K562 (cell line): ENCODE data around the gene SCRG1. TPM values are rescaled to one million over a fixed set of nuclear protein-coding genes. Genes with fewer than 3 reads are reported as not detected.

ENCODE experiments used
- ATAC-seq: fragments of 200-7000 bp; cut with Tn5 transposase; 3 replicates; pipeline ENCODE4 v1.9.1; 2020; ENCODE audit warnings: moderate library complexity
- BruUV-seq: library from RNA; stranded (reverse); fragments of 400-500 nt; replicated peaks from 2 replicates; lab custom pipeline; 2021; lab: Mats Ljungman, UMichigan
- CTCF ChIA-PET: fragments of 300-600 bp; formaldehyde crosslinking; extraction: SDS; loops from one replicate; lab custom pipeline; 2021; ENCODE audit warnings: low intra/inter-chr PET ratio; lab: Yijun Ruan, JAX
- POLR2A ChIA-PET: fragments of 300-600, 350-650 bp; sonication (Branson Sonifier 250); formaldehyde crosslinking; extraction: SDS; loops from one replicate; lab custom pipeline; 2021; ENCODE audit warnings: antibody characterized with exemption, inconsistent platforms; lab: Yijun Ruan, JAX
- DNase-seq, 4 experiments: peaks; one replicate each; pipeline versions ENCODE4 v3.0.0 to v3.0.0-alpha.2; 2011 to 2018; ENCODE audit warnings: low spot score in 3 of 4, mixed read lengths in 3 of 4; ENCODE audit errors: extremely low read depth in 1 of 4
- FAIRE-seq: peaks from 2 replicates; lab custom pipeline; 2011; peaks lifted over from hg19 to GRCh38; lab: Jason Lieb, UNC
- H2AFZ ChIP-seq: 2 replicates; pipeline ENCODE4 v1.6.0; 2011; ENCODE audit warnings: low read depth, low read length, control low read depth, inconsistent platforms
- H3K27ac ChIP-seq: fragments of 200-600 bp; 3 replicates; pipeline ENCODE4 v1.8.0; 2011; ENCODE audit warnings: low read depth, mild to moderate bottlenecking, control low read depth, inconsistent platforms, low read length, moderate library complexity, mixed read lengths; ENCODE audit errors: extremely low read depth
- H3K27me3 ChIP-seq, 2 experiments: fragments of 300-600 bp in 1 of 2; 2 replicates in 1 of 2; 3 replicates in 1 of 2; pipeline versions ENCODE4 v1.6.0 to v1.8.0; 2011; ENCODE audit warnings: inconsistent platforms in 2 of 2, low read length in 2 of 2, mild to moderate bottlenecking in 1 of 2, mixed read lengths in 1 of 2, moderate library complexity in 1 of 2; ENCODE audit not compliant: control insufficient read depth in 2 of 2, insufficient read depth in 2 of 2
- H3K36me3 ChIP-seq: fragments of 300-600 bp; 3 replicates; pipeline ENCODE4 v1.8.0; 2011; ENCODE audit warnings: mild to moderate bottlenecking, low read length, inconsistent platforms; ENCODE audit not compliant: control insufficient read depth, insufficient read depth
- H3K4me1 ChIP-seq, 2 experiments: fragments of 200-600 bp in 1 of 2; replicated peaks in 1 of 2; 2 replicates in 1 of 2; 3 replicates in 1 of 2; pipeline versions ENCODE4 v1.5.1 to v1.8.0; 2011; ENCODE audit warnings: inconsistent platforms in 2 of 2, low read length in 2 of 2, mild to moderate bottlenecking in 1 of 2, mixed read lengths in 1 of 2, moderate library complexity in 1 of 2; ENCODE audit not compliant: control insufficient read depth in 2 of 2, insufficient read depth in 2 of 2
- H3K4me2 ChIP-seq: 2 replicates; pipeline ENCODE4 v1.6.1; 2011; ENCODE audit warnings: low read length, control low read depth, inconsistent platforms, mixed read lengths; ENCODE audit not compliant: insufficient read depth
- H3K4me3 ChIP-seq: fragments of 200-600 bp; sonication (generic), shearing (Covaris generic); 2 replicates; pipeline ENCODE4 v1.5.1; 2016; ENCODE audit warnings: control low read depth, inconsistent platforms
- H3K79me2 ChIP-seq: fragments of 200-600 bp; 3 replicates; pipeline ENCODE4 v1.8.0; 2011; ENCODE audit warnings: low read length, inconsistent platforms; ENCODE audit not compliant: control insufficient read depth, insufficient read depth
- H3K9ac ChIP-seq, 2 experiments: 2 replicates each; pipeline versions ENCODE4 v1.6.0 to v1.6.1; 2011; ENCODE audit warnings: low read depth in 2 of 2, low read length in 2 of 2, control low read depth in 1 of 2, inconsistent platforms in 1 of 2, mild to moderate bottlenecking in 1 of 2, mixed read lengths in 1 of 2; ENCODE audit not compliant: insufficient read depth in 1 of 2
- H3K9me1 ChIP-seq: one replicate; pipeline ENCODE4 v1.6.0; 2011; ENCODE audit warnings: inconsistent platforms, mild to moderate bottlenecking, low read length, moderate library complexity; ENCODE audit not compliant: control insufficient read depth, insufficient read depth
- H3K9me3 ChIP-seq: replicated peaks from 2 replicates; pipeline ENCODE4 v1.5.1; 2011; ENCODE audit warnings: low read depth, low read length, inconsistent platforms; ENCODE audit not compliant: control insufficient read depth, insufficient read depth
- H4K20me1 ChIP-seq: replicated peaks from 2 replicates; pipeline ENCODE4 v1.6.1; 2011; ENCODE audit warnings: low read length, inconsistent platforms, mixed read lengths; ENCODE audit not compliant: control insufficient read depth, insufficient read depth
- C11orf30 ChIP-seq: fragments of 450-650 bp; IDR thresholded peaks from 2 replicates; pipeline ENCODE4 v1.6.1; 2016; ENCODE audit warnings: low read depth, mild to moderate bottlenecking
- CGGBP1 ChIP-seq: fragments of 250-450 bp; sonication (Bioruptor Pico); IDR thresholded peaks from 2 replicates; pipeline ENCODE4 v1.9.0; 2021; ENCODE audit warnings: mild to moderate bottlenecking
- MAFG ChIP-seq: fragments of 450-650 bp; conservative IDR thresholded peaks from 2 replicates; pipeline ENCODE4 v1.6.1; 2016; ENCODE audit warnings: missing genetic modification characterization, missing compliant biosample characterization
- MAX ChIP-seq: sonication (generic); formaldehyde crosslinking; IDR thresholded peaks from 2 replicates; pipeline ENCODE4 v1.9.0; 2022; ENCODE audit warnings: mild to moderate bottlenecking, missing genetic modification reagents
- RNF2 ChIP-seq: sonication (generic); IDR thresholded peaks from 2 replicates; pipeline ENCODE4 v1.6.1; 2016
- ZNF316 ChIP-seq: fragments of 450-650 bp; IDR thresholded peaks from 2 replicates; pipeline ENCODE4 v1.6.1; 2016
- WGBS: fragments of 100-300 bp; shearing (Covaris generic); methylation state at CpG from one replicate; pipeline ENCODE4 v1.1.6; 2016; ENCODE audit warnings: low coverage, mixed read lengths; ENCODE audit not compliant: insufficient coverage; ENCODE audit errors: missing lambda C conversion rate; 5-methylcytosine and 5-hydroxymethylcytosine counted together
- in situ Hi-C: fragments of 300-500 bp; cut with MboI; formaldehyde crosslinking; loops from 4 replicates; pipeline ENCODE4 v1.15.0; 2018; ENCODE audit warnings: inconsistent platforms, mixed read lengths
- intact Hi-C: fragments of 100-400 bp; cut with micrococcal nuclease; formaldehyde crosslinking; loops from 2 replicates; pipeline ENCODE4 v1.14.2; 2022
- polyA plus RNA-seq, 8 experiments: library from polyadenylated mRNA; depleted of rRNA in 4 of 8; stranded (reverse) in 5 of 8; unstranded in 3 of 8; fragments of >200 nt; fragmentation: Nextera tagmentation in 2 of 8; fragmentation: Illumina TruSeq in 1 of 8; extraction: Ambion mirVana in 2 of 8; extraction: Trizol in 1 of 8; gene quantifications; 2 replicates each; pipeline versions ENCODE4 v1.2.1 to v1.2.3, GENCODE V29; 2011 to 2014; ENCODE audit warnings: inconsistent platforms in 1 of 8, missing spikeins in 1 of 8
- total RNA-seq, 7 experiments: library from RNA; depleted of rRNA in 6 of 7; stranded (reverse); fragments of >200 nt in 6 of 7; fragmentation: Illumina TruSeq in 2 of 7; extraction: Trizol in 2 of 7; gene quantifications; 2 replicates each; pipeline versions ENCODE4 v1.2.1 to v1.2.3, GENCODE V29; 2011 to 2021; ENCODE audit warnings: low replicate concordance in 1 of 7

The SCRG1 gene
- total and polyA plus RNA-seq, 9 of the 15 experiments (the other 6 are each of a cell fraction or from before 2014, with no cell fraction given) = 0.01 TPM; not detected in 7

- no peak overlapping the region for H3K27ac ChIP-seq
- CTCF ChIA-PET = interaction anchor here (4.1 kb wide), 1 partner anchor 97 kb away, joined by 57 read pairs; no protein-coding TSS in a partner anchor
- no peak overlapping the region for H3K4me2 ChIP-seq
- TF ChIP-seq C11orf30 (0 out of 2 replicates have a peak, but pooled peaks have one; percentile 9), RNF2 (no peak), MAFG (tag) (0 out of 2 replicates have a peak, but pooled peaks have one; percentile 15), CGGBP1 (CRISPR knock-in tag) (no peak), ZNF316 (peak; percentile 56), MAX (CRISPR knock-in tag) (no peak)
- TF ChIP-seq, all 486 proteins: peak for 3
- intact Hi-C loops (loop anchor here (10.0 kb wide), 1 partner anchor 520 kb away; no protein-coding TSS in a partner anchor), in situ Hi-C loops (loop anchor here (5.0 kb wide), 2 partner anchors 98 to 398 kb away; no protein-coding TSS in a partner anchor)
- DNase-seq = no peak
- WGBS = 61% methylated on average over 3 of the region's 3 CpGs
- ATAC-seq = no peak
- Histone ChIP-seq H3K79me2 (no peaks in the 10 kb centered on the region), H3K27me3 (no peaks in the 10 kb centered on the region), H4K20me1 (no peaks in the 10 kb centered on the region), H3K4me1 (no peaks in the 10 kb centered on the region), H3K9me1 (no peaks in the 10 kb centered on the region), H3K9me3 (no peaks in the 10 kb centered on the region), H3K36me3 (no peaks in the 10 kb centered on the region), H2AFZ (no peak overlapping the region), H3K9ac (no peak overlapping the region), H3K4me3 (no peak overlapping the region)
- POLR2A ChIA-PET = interaction anchor here (0.6 kb wide), 1 partner anchor 77 kb away, joined by 3 read pairs; no protein-coding TSS in a partner anchor
- BruUV-seq = no TSS peak
- FAIRE-seq = no peak
These were observed 16.2 kb upstream of the SCRG1 start for GRCh38 chr4:173415092-173415491.
